GM19193 (cell line): ENCODE measurements around the gene MR1.

ENCODE experiments used
- POLR2A ChIP-seq: IDR thresholded peaks from 4 replicates; pipeline ENCODE4 v1.6.1; 2011; ENCODE audit not compliant: insufficient read depth, insufficient read length; ENCODE audit errors: extremely low read depth

Gene MR1

DNA sequence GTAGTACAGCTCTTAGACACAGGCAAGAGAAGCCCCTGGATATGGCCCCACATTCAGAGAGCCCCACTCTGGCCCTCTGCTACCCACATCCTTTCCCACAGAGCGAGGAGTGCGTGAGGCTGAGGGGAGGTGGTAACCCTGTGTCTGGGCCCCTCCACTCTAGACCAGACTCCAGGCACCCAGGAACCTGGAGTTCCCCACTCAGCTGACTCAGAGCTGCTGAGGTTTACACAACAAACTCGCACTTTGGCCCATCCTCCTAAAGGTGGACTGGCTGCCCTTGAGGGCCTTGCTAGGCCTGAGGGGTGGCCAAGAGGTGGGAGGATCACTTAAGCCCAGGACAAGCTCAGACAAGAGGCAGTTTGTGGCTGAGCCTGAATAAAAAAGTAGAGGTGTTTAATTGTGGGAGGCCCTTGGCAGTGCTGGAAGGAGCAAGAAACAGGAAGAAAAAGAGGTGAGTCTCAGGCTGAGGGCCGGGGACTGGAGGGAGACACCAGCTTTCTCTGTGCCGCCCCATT is 10.7 kb downstream of the MR1 start:
- TF ChIP-seq POLR2A = peak; percentile 19

- no peak for TF ChIP-seq POLR2A
Observed at GRCh38 chr1:181049378-181049777, 15.6 kb downstream of the MR1 start.

GRCh38 chr1:181050922-181051321 is 17.1 kb downstream of the MR1 start:
- TF ChIP-seq POLR2A = no peak

DNA sequence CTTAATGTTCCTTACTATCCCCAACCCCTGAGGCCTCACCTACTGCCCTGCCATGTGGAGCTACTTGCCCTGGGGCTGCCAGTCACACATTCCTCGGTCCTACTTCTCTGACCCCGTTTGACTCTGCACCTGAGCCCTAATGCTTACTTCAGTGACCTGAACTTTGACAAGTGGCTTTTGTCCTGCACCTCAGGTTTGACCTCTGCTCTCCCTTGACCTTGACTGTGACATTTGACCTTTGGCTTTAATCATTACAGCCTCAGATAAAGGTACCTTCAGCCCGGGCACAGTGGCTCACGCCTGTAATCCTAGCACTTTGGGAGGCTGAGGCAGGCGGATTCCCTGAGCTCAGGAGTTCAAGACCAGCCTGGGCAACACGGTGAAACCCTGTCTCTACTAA is 22.8 kb downstream of the MR1 start:
- no peak for TF ChIP-seq POLR2A

GRCh38 chr1:181057079-181057478 is 23.3 kb downstream of the MR1 start:
- no peak for TF ChIP-seq POLR2A

DNA sequence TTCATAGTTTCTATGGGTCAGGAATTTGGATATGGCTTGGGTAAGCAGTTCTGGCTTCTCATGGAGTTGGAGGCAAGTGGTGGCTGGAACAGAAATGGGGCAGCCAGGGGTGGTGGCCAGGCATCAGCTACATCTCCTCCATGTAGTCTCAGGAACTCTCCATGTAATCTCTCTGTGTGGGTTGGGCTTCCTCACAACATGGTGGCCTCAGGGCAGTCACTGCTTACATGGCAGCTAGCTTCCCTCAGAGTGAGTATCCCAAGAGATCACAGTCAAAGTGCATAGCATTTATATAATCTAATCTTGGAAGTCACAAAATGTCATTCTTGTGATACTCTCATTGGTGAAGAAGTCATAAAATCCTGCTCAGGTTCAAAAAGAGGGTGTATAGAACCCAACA is 25.7 kb downstream of the MR1 start:
- TF ChIP-seq POLR2A = no peak

GRCh38 chr1:181060066-181060465 is 26.3 kb downstream of the MR1 start:
- no peak for TF ChIP-seq POLR2A

GRCh38 chr1:181061487-181061886 is 27.7 kb downstream of the MR1 start:
- no peak for TF ChIP-seq POLR2A

DNA sequence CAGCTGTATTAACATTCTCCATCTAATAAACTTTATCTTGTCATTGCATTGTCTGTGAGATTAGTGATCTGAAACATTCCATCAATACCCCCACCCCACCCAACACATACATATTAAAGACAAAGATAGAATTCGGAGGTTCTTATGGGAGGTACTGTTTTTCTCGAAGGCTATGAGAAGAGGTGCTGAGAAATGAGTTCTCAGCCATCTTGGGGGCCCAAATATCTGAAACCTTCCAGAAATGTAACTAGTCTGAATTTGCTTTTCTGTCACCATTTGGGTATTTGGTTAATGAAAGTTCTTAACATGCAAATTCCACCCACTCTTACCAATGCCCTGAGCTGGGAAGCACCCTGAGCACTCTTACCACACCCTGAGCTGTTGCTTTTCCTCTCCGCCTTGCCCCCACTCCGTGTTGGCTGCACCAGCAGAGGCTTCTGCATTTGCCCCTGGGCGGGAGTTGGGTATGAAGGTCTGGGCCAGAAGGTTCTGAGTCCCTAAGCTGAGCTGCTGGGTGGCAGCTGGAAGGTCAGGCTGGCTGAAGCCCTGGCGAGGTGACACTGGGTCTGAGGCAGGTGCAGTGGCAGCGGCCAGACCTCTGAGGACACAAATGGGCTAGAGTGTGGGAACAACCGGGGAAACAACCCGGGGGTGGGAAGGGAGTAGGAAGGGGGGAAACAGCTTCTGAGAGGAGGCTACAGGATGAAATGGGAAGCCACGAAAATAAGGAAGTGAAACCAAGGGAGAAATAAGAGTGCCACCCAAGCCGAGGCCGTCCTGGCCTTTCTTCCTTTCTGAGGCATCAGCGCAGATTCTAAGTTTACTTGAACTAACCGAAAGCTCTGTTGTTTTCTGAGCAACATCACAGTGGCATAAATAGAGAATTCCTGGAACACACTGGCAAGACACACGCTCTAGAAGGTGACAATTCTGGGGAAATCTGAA is 28.4 kb downstream of the MR1 start:
- TF ChIP-seq POLR2A = peak; percentile 80

DNA sequence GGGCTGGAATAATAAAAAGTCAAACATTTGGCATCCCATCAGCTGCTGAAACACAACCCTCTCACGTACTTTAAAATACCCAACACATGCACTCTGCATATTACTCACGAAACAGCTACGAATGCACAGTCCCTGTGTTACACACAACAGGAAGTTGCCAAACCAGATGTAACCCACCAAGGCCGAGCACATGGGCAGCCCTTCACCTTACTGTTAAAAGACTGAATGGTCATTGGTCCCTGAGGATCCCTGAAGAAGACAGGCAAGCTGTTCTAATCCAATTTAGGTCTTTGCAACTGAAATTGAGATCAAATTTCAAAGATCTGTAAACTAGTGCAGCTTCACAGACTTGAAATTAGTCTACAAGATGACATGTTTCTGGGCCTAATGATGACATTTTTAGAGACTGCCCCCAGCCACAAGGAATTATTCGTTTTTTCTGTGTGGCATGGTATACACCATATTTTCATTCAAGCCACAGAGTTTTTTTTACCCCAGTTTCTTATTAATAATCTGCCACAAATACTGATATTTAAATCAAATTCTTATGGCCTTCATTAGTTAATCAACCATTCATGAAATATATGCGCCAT is 29.1 kb downstream of the MR1 start:
- peak; percentile 31 for TF ChIP-seq POLR2A

DNA sequence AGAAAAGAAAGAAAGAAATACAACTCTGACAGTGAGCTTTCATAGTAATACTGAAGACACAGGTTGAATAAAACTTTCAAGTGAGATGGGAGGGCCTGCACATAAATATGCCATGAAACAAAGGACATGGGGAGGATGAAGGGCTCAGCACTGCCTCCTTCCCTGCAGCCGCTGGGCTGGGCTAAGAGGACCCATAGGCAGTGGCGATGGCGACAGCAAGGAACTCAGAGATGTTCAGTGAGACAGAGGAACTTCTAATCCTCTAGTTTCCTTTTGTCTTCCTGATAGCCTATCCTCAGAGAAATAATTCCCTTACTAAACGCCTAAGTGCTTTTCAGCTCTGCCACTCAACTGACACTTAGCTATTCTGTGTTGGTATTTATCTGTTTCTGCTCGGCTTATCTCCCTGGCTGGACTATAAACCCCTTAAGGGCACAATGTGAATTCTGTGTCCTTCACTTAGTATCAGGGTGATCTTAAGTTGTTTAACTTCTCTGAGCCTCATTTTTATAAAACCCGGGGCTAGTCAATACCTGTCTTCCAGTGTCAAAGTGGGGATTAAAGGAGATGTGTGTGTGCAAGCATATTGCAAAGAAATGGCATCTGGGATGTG is 30.3 kb downstream of the MR1 start:
- TF ChIP-seq POLR2A = no peak

DNA sequence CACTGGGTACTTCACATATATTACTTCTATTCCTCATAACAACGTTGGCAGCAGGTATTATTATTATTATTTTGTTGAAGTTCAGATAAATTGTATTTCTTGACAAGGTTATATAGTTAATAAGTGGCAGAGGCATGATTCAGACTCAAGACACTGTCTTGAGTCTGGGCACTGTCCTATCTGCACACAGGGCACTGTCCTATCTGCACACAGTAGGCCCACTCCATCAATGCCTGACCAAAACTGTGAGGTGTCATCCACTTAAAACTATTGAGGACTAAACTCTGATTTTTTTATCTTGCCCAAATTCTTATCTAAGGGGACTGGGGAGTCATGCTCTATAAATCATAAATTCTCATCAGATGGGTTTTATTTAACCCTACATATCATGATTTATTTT is 30.9 kb downstream of the MR1 start:
- no peak for TF ChIP-seq POLR2A

- TF ChIP-seq POLR2A = no peak
Observed at GRCh38 chr1:181073638-181074037, 39.9 kb downstream of the MR1 start.

DNA sequence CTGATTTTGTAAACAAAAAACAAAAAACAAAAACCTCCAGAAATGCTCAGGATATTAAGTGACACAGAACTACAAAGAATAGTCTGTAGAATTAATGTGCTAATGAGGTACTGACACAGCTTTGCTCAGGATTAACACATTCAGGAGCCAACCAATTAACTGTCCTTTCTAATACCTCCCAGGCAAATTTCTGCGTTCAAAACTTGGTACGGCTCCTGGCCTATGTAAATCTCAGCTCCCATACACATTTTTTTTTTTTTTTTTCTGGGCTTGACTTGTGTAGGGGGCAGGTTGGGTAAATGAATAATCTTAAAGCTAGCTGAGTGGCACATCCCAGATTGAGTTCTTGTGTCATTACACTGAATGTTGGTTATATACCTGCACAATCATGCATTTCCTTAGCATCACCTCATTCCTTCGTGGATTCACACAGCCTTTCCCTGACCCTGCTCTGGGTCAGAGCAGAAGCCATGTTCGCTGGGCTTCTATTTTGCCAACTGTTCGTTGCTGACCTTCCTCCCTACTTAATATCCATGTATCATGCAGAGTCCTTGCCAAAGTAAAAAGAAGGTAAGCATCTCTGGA is 42.1 kb downstream of the MR1 start:
- no peak for TF ChIP-seq POLR2A

DNA sequence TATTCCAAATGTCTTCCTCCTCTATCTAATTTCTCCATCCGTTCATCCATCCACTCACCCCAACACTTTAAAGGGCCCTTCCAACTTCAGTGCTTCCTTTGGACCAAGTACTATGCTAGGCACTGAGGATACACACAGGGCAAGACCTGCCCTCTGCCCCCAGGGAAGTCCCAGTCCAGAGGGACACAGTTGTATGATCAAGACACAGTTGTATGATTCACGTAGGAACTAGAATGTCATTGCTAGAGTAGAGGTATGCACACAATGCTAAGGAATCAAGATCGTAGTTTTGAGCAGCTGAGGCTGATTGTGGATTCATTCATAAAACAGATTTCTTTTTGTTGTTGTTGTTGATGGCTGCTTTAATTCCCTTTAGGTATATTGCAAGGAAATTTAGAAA is 43.1 kb downstream of the MR1 start:
- no peak for TF ChIP-seq POLR2A
